Measurements from ENCODE around the gene HOXD10. TPM values are rescaled to one million over a fixed set of nuclear protein-coding genes. Genes with fewer than 3 reads are reported as not detected.

Gene HOXD10
- total RNA-seq, 1 donor, result not detected

GRCh38 chr2:176150584-176151441 is 34.2 kb downstream of the HOXD10 start:
- H3K4me1 ChIP-seq (ENCODE audit: insufficient read depth, low read length), result no peaks in the 10 kb centered on the region
- H4K20me1 ChIP-seq (ENCODE audit: insufficient read depth, low read length), result peaks cover 4% of the 10 kb centered on the region
- H3K9me3 ChIP-seq (ENCODE audit: low read depth, low read length), result no peaks in the 10 kb centered on the region
- no peaks in the 10 kb centered on the region for H3K27me3 ChIP-seq (ENCODE audit: insufficient read depth, low read length)
- H2AFZ ChIP-seq (ENCODE audit: low read length), result no peak overlapping the region
- no peak for TF ChIP-seq CTCF (IDR thresholded peaks at IDR 0.05; ENCODE audit: extremely low read depth, low read depth, low read length)
- H3K4me2 ChIP-seq (ENCODE audit: insufficient read depth, low read length), result no peak overlapping the region
- peak; percentile 79 for DNase-seq (ENCODE audit: insufficient read length, low spot score, missing footprints)
- no peaks in the 10 kb centered on the region for H3K79me2 ChIP-seq (ENCODE audit: insufficient read depth, low read length)
- no peak overlapping the region for H3K4me3 ChIP-seq (ENCODE audit: insufficient read depth, low read length)
- no peaks in the 10 kb centered on the region for H3K36me3 ChIP-seq (ENCODE audit: insufficient read depth, low read length)
- no peak overlapping the region for H3K27ac ChIP-seq (ENCODE audit: low read depth, low read length)

DNA sequence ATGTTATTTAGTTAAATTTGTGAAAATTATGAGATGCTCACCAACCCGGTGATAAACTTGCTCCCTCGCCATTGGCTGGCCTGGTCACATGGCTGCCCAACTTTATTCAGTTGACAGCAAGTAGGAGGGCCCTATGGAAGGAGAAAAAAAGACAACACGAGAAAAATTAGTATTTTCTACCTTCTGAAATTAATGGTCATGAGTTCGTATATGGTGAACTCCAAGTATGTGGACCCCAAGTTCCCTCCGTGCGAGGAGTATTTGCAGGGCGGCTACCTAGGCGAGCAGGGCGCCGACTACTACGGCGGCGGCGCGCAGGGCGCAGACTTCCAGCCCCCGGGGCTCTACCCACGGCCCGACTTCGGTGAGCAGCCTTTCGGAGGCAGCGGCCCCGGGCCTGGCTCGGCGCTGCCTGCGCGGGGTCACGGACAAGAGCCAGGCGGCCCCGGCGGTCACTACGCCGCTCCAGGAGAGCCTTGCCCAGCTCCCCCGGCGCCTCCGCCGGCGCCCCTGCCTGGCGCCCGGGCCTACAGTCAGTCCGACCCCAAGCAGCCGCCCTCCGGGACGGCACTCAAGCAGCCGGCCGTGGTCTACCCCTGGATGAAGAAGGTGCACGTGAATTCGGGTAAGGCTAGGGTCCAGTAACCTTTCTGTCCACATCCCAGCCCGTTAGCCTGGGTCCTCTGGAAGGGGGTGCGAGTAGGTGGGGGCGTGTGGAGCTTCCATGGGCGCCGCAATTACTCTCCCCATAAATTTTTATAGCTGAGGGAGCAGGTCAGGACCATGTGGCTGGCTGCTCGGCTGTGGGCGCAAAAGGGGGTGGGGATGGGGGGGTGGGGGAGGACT is 35.1 kb downstream of the HOXD10 start, which contains the start of gene HOXD4:
Gene HOXD4 (plus strand): TSS at position 109 of the 846 bp plus-strand sequence. CDS start 84 bp downstream, at position 193.
- Histone ChIP-seq H3K36me3 (ENCODE audit: insufficient read depth, low read length) (no peaks in the 10 kb centered on the region), H4K20me1 (ENCODE audit: insufficient read depth, low read length) (peaks cover 4% of the 10 kb centered on the region), H3K4me3 (ENCODE audit: insufficient read depth, low read length) (no peak within 1 kb of the TSS), H3K4me1 (ENCODE audit: insufficient read depth, low read length) (no peaks in the 10 kb centered on the region), H3K4me2 (ENCODE audit: insufficient read depth, low read length) (no peak within 1 kb of the TSS), H3K9me3 (ENCODE audit: low read depth, low read length) (no peaks in the 10 kb centered on the region), H3K27me3 (ENCODE audit: insufficient read depth, low read length) (no peaks in the 10 kb centered on the region), H2AFZ (ENCODE audit: low read length) (no peak within 1 kb of the TSS), H3K27ac (ENCODE audit: low read depth, low read length) (no peak within 1 kb of the TSS), H3K79me2 (ENCODE audit: insufficient read depth, low read length) (no peaks in the 10 kb centered on the region)
- TF ChIP-seq CTCF (IDR thresholded peaks at IDR 0.05; ENCODE audit: extremely low read depth, low read depth, low read length), result no peak
- DNase-seq (ENCODE audit: insufficient read length, low spot score, missing footprints), result no peak

GRCh38 chr2:176152350-176153181 is 36.0 kb downstream of the HOXD10 start:
- peaks cover 2% of the 10 kb centered on the region for H3K27me3 ChIP-seq (ENCODE audit: insufficient read depth, low read length)
- H3K79me2 ChIP-seq (ENCODE audit: insufficient read depth, low read length), result no peaks in the 10 kb centered on the region
- no peak for TF ChIP-seq CTCF (IDR thresholded peaks at IDR 0.05; ENCODE audit: extremely low read depth, low read depth, low read length)
- no peak overlapping the region for H3K4me3 ChIP-seq (ENCODE audit: insufficient read depth, low read length)
- H3K36me3 ChIP-seq (ENCODE audit: insufficient read depth, low read length), result no peaks in the 10 kb centered on the region
- peaks cover 4% of the 10 kb centered on the region for H4K20me1 ChIP-seq (ENCODE audit: insufficient read depth, low read length)
- no peak overlapping the region for H3K4me2 ChIP-seq (ENCODE audit: insufficient read depth, low read length)
- no peaks in the 10 kb centered on the region for H3K9me3 ChIP-seq (ENCODE audit: low read depth, low read length)
- no peak for DNase-seq (ENCODE audit: insufficient read length, low spot score, missing footprints)
- H3K27ac ChIP-seq (ENCODE audit: low read depth, low read length), result no peak overlapping the region
- H3K4me1 ChIP-seq (ENCODE audit: insufficient read depth, low read length), result no peaks in the 10 kb centered on the region
- H2AFZ ChIP-seq (ENCODE audit: low read length), result no peak overlapping the region

Data from osteoblast (primary cell).